GM18868 (cell line): ENCODE measurements around the gene E2F3.
"Not testable (repeated sequence)": the region's sequence is repeated elsewhere in the genome, so short reads cannot be mapped to it uniquely, and the experiment has no call there.

Experiments
- ATAC-seq: cut with Tn5 transposase; IDR thresholded peaks from one replicate; pipeline ENCODE4 v1.9.1; 2021; ENCODE audit warnings: mild to moderate bottlenecking, moderate library complexity; ENCODE audit not compliant: unreplicated experiment

Gene E2F3

DNA sequence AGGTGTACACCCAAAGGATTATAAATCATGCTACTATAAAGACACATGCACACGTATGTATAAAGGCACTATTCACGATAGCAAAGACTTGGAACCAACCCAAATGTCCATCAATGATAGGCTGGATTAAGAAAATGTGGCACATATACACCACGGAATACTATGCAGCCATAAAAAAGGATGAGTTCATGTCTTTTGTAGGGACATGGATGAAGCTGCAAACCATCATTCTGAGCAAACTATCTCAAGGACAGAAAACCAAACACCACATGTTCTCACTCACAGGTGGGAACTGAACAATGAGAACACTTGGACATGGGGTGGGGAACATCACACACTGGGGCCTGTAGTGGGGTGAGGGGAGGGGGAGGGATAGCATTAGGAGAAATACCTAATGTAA lies 123.5 kb downstream of the E2F3 start:
- ATAC-seq = not testable (repeated sequence)

DNA sequence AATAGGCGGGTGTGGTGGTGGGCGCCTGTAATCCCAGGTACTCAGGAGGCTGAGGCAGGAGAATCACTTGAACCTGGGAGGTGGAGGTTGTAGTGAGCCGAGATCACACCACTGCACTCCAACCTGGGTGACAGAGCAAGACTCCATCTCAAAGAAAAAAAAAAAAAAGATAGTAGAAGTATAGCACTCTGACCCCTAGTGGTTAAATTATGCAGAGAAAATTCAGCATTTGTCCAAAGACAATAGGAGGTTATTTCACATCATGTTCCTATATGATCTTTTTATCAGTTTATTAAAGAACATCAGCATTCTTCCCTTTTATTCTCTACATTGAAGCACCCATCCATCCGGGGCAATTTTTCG lies 127.4 kb downstream of the E2F3 start:
- peak; percentile 53 for ATAC-seq

GRCh38 chr6:20532881-20533280 lies 131.2 kb downstream of the E2F3 start:
- no peak for ATAC-seq

- ATAC-seq = peak; percentile 5
Observed at GRCh38 chr6:20533746-20534294, 132.1 kb downstream of the E2F3 start.

DNA sequence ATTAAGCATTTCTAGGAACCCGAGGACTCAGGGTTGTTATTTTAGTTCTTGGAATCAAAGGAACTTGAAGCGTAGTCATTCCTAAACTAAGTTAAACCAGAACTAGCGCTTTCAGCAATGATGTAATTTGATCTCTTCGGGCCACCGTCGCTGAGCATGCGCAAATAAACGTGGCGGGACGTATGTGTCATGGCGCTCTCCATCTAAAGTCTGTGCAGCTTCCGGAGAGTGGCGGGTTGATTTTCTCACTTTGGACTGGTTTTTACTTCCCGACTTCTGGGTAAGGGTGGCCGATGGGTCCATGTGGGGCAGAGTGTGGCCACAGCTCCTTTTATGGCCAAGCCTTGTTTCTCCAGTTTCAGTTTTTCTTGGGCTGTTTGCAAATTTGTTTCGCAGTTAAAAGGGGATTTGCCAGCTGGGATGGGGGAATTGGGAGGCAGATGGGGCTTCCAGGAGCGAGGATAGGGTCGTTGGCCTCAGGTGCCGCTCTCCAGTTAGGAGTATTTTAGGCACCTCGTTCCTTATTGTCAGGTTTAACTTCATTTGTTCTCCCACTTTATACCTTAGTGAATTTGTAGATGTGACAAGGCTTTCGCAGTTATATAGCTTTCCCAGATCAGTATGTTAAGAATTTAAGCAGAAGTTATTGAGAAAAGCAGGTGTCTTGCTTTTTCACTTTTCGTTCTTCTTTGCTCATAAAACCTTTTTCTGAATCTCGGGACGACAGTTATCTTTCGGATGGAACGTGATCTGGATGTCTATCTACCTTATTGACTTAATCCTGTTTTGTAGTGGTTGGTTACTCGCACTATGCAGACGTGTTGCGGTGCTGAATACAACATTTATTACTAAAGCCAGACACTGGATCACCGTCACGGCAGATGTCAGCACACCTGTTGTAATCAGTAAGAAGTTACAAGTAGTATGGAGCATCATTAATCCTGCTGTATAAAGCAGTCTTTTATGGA lies 132.9 kb downstream of the E2F3 start, which contains the start of gene CDKAL1:
CDKAL1 (plus strand) TSS at position 163 of the 968 bp plus-strand sequence. CDS start 11,894 bp downstream, outside the sequence.
- peak; percentile 89 for ATAC-seq

DNA sequence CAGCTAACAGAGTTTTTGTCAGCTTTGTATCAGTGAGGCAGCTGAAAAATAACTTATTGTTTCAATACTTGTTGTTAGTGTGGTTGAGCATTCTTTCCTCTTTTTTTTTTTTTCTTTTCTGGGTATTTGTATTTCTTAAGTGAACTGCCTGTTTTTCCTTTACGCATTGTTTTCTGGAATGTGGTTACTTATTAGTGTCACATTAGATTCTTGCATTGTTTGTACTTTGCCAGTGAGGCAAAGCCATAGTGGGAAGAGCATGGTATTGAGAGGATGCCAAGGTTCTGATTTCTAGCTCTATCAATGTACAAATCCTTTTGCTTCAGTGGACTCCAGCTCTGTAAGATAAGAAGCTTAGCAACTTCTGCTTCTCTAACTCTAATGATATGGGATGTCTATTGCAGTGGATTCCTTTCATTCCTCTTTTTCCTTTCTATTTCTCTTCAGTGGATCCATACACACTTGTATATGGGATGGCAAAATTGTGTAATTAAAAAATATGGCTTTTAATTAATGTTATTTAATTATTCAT lies 136.5 kb downstream of the E2F3 start:
- ATAC-seq = no peak

DNA sequence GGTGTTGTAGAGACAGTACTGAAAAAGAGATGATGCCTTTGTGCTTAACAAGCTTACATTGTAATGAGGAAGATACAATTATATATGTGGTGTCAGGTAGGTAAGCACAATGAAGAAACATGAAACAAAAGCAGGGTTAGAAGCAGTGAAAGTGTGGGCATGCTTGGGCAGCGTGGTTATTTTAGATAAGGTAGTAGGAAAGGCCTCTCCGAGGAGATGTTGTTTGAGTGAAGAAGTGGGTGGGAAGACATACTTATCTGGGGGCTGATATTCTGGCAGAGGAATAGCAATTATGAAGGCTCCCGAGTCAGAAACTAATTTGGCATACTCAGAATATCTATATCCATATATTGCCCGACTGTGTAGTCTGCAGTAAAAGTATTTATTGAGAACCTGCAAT lies 137.2 kb downstream of the E2F3 start:
- ATAC-seq = no peak

DNA sequence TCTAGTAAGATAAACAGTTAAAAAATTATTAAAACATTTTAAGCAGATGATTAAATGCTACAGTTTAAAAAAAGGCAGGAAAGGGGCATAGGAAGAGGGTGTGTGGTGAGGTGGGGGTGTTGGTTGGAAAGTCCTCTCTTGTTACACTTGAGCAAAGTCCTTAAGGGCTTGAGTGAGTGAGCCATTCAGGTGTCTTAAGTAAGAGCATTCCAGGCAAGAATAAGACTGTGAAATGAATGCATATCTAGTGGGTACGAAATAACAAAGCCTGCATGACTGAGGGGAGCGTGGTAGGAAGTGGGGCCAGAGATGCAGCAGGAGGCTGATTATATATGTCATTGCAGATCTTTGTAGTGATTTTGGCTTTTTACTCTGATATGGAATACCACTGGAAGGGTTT lies 137.7 kb downstream of the E2F3 start:
- ATAC-seq = no peak

DNA sequence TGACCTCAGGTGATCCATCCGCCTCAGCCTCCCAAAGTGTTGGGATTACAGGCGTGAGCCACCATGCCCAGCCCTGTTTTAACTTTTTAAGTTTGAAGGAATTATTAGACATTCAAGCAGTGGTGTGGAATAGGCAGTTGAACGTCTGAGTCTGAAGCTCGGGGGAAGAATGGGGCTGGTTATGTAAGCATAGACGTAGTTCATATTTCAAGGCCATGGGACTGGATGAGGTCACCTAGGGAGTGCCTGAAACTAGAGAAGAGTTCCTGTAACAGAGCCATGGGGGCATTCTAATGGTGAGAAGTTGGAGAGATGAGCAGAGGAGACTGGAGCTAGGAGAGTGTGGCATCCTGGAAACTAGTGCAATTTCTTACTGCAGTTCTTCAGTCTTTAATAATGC lies 139.0 kb downstream of the E2F3 start:
- ATAC-seq = no peak

GRCh38 chr6:20541382-20541781 lies 139.7 kb downstream of the E2F3 start:
- no peak for ATAC-seq

GRCh38 chr6:20542927-20543602 lies 141.4 kb downstream of the E2F3 start:
- peak; percentile 97 for ATAC-seq
